SK-N-SH treated with all-trans-retinoic acid at 6 μM for 48 hours (cell line): ENCODE results near the gene SUSD4.

Experiments
- PATZ1 ChIP-seq: fragments of 250-450 bp; sonication (Bioruptor Pico); IDR thresholded peaks from 2 replicates; pipeline ENCODE4 v1.8.0; 2020; ENCODE audit warnings: mild to moderate bottlenecking, moderate library complexity, borderline replicate concordance
- TF ChIP-seq, protein P1 (sequence below): fragments of 250-450 bp; sonication (Bioruptor Pico); IDR thresholded peaks from 2 replicates; pipeline ENCODE4 v1.8.0; 2021; ENCODE audit warnings: low read depth, mild to moderate bottlenecking, moderate library complexity, borderline replicate concordance

DNA sequence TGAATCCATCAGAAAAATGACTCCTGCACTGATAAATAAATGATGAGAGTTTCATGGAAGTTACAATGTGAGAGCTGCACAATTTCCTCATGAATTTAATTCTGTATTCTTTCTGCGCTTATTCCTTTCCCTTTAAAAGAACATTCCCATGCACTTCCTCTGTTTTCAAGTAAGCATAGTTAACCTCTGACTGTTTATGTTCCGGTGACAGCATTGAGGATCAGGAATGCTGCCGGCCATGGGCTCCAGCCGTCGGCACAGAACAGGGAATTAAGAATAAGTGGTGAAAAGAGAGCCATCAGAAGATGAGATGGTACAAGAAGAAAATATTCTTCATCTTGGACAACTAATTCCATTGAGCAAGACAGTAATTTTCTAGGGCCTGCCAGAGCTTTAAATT, 65.3 kb downstream of the SUSD4 start:
- TF ChIP-seq, protein P1, sequence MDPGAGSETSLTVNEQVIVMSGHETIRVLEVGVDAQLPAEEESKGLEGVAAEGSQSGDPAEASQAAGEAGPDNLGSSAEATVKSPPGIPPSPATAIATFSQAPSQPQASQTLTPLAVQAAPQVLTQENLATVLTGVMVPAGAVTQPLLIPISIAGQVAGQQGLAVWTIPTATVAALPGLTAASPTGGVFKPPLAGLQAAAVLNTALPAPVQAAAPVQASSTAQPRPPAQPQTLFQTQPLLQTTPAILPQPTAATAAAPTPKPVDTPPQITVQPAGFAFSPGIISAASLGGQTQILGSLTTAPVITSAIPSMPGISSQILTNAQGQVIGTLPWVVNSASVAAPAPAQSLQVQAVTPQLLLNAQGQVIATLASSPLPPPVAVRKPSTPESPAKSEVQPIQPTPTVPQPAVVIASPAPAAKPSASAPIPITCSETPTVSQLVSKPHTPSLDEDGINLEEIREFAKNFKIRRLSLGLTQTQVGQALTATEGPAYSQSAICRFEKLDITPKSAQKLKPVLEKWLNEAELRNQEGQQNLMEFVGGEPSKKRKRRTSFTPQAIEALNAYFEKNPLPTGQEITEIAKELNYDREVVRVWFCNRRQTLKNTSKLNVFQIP (CRISPR knock-in tag), result no peak
- no peak for TF ChIP-seq PATZ1 (CRISPR knock-in tag)
